Activated CD4-positive, alpha-beta T cell treated with anti-CD3 and anti-CD28 coated beads for 1 hour (primary cell): ENCODE results near the gene SPRYD4.
A peak's percentile ranks its signal among the peaks of the same experiment; 100 is the strongest.
"Not testable (repeated sequence)": the region's sequence is repeated elsewhere in the genome, so short reads cannot be mapped to it uniquely, and the experiment has no call there.

Experiments
- DNase-seq: peaks from one replicate; pipeline ENCODE4 v3.0.0-alpha.2; 2020

Gene SPRYD4

GRCh38 chr12:56477521-56478225 is 9.3 kb downstream of the SPRYD4 start:
- DNase-seq, result no peak

- DNase-seq, result no peak
These were observed 11.2 kb downstream of the SPRYD4 start for GRCh38 chr12:56479625-56480024.

GRCh38 chr12:56484566-56484965 is 16.2 kb downstream of the SPRYD4 start:
- DNase-seq, result no peak

GRCh38 chr12:56486694-56487093 is 18.3 kb downstream of the SPRYD4 start:
- DNase-seq, result no peak

- no peak for DNase-seq
These were observed 19.2 kb downstream of the SPRYD4 start for GRCh38 chr12:56487448-56488040.

GRCh38 chr12:56488041-56488955 is 19.9 kb downstream of the SPRYD4 start, which contains the start of gene GLS2:
GLS2 (minus strand) TSS chr12:56488161; CDS start chr12:56488118, 43 bp downstream.
- DNase-seq, result peak; percentile 57

GRCh38 chr12:56490360-56490759 is 22.0 kb downstream of the SPRYD4 start:
- DNase-seq, result no peak

- not testable (repeated sequence) for DNase-seq
These were observed 25.2 kb downstream of the SPRYD4 start for GRCh38 chr12:56493409-56494105.

GRCh38 chr12:56494106-56494415 is 25.7 kb downstream of the SPRYD4 start:
- DNase-seq, result not testable (repeated sequence)

- not testable (repeated sequence) for DNase-seq
These were observed 26.1 kb downstream of the SPRYD4 start for GRCh38 chr12:56494481-56494880.

- peak; percentile 48 for DNase-seq
These were observed 28.3 kb downstream of the SPRYD4 start for GRCh38 chr12:56496704-56497103.

GRCh38 chr12:56498126-56498902 is 29.9 kb downstream of the SPRYD4 start:
- not testable (repeated sequence) for DNase-seq

GRCh38 chr12:56499452-56499851 is 31.1 kb downstream of the SPRYD4 start:
- DNase-seq, result not testable (repeated sequence)

GRCh38 chr12:56499879-56500278 is 31.5 kb downstream of the SPRYD4 start:
- DNase-seq, result not testable (repeated sequence)

- no peak for DNase-seq
These were observed 42.4 kb downstream of the SPRYD4 start for GRCh38 chr12:56510786-56511185.

- not testable (repeated sequence) for DNase-seq
These were observed 45.6 kb downstream of the SPRYD4 start for GRCh38 chr12:56514014-56514318.

- no peak for DNase-seq
These were observed 49.5 kb downstream of the SPRYD4 start for GRCh38 chr12:56517854-56518253.

- no peak for DNase-seq
These were observed 50.2 kb downstream of the SPRYD4 start for GRCh38 chr12:56518570-56518969.

GRCh38 chr12:56520048-56520447 is 51.7 kb downstream of the SPRYD4 start:
- no peak for DNase-seq

- DNase-seq, result no peak
These were observed 52.1 kb downstream of the SPRYD4 start for GRCh38 chr12:56520506-56520905.

- DNase-seq, result no peak
These were observed 52.8 kb downstream of the SPRYD4 start for GRCh38 chr12:56521209-56521589.
